HepG2 (cell line): ENCODE measurements around the gene ZBTB45. TPM values are rescaled to one million over a fixed set of nuclear protein-coding genes. Genes with fewer than 3 reads are reported as not detected.

Experiments used
- CAMTA2 ChIP-seq: sonication (generic); formaldehyde crosslinking; IDR thresholded peaks from 2 replicates; pipeline ENCODE4 v1.4.0; 2020; ENCODE audit warnings: mild to moderate bottlenecking, missing genetic modification reagents, borderline replicate concordance
- CENPT ChIP-seq: sonication (generic); formaldehyde crosslinking; IDR thresholded peaks from 2 replicates; pipeline ENCODE4 v1.8.0; 2022; ENCODE audit warnings: low read depth, mild to moderate bottlenecking, moderate library complexity, missing genetic modification reagents
- FOXO1 ChIP-seq: sonication (generic); formaldehyde crosslinking; IDR thresholded peaks from 2 replicates; pipeline ENCODE4 v1.4.0; 2020; ENCODE audit warnings: missing genetic modification reagents
- JUNB ChIP-seq: sonication (generic); formaldehyde crosslinking; IDR thresholded peaks from 2 replicates; pipeline ENCODE4 v1.8.0; 2022; ENCODE audit warnings: missing genetic modification reagents, mild to moderate bottlenecking, borderline replicate concordance
- JUND ChIP-seq: sonication (generic); formaldehyde crosslinking; IDR thresholded peaks from 2 replicates; pipeline ENCODE4 v1.8.0; 2022; ENCODE audit warnings: mild to moderate bottlenecking, missing genetic modification reagents
- MTF2 ChIP-seq: sonication (generic); formaldehyde crosslinking; IDR thresholded peaks from 2 replicates; pipeline ENCODE4 v1.5.0; 2020; ENCODE audit warnings: missing genetic modification reagents, borderline replicate concordance
- PITX1 ChIP-seq: sonication (generic); formaldehyde crosslinking; IDR thresholded peaks from 2 replicates; pipeline ENCODE4 v1.5.1; 2020; ENCODE audit warnings: mild to moderate bottlenecking, missing genetic modification reagents
- PLRG1 ChIP-seq: fragments of 450-650 bp; conservative IDR thresholded peaks from 2 replicates; pipeline ENCODE4 v1.6.1; 2016
- POLR2AphosphoS5 ChIP-seq: IDR thresholded peaks from 2 replicates; pipeline ENCODE4 v1.6.1; 2012; ENCODE audit warnings: low read depth, low read length
- SOX5 ChIP-seq: IDR thresholded peaks from 2 replicates; pipeline ENCODE4 v1.6.1; 2016; ENCODE audit warnings: borderline replicate concordance
- ZNF350 ChIP-seq: sonication (generic); formaldehyde crosslinking; IDR thresholded peaks from 2 replicates; pipeline ENCODE4 v1.4.0; 2020; ENCODE audit warnings: mild to moderate bottlenecking, low read depth, missing genetic modification reagents, borderline replicate concordance
- ZNF367 ChIP-seq: sonication (generic); formaldehyde crosslinking; IDR thresholded peaks from 2 replicates; pipeline ENCODE4 v1.4.0; 2020; ENCODE audit warnings: missing genetic modification reagents, borderline replicate concordance
- ZNF7 ChIP-seq: IDR thresholded peaks from 2 replicates; pipeline ENCODE4 v1.6.1; 2016; ENCODE audit warnings: missing biosample characterization, missing genetic modification reagents
- ZNF703 ChIP-seq: sonication (generic); formaldehyde crosslinking; IDR thresholded peaks from 2 replicates; pipeline ENCODE4 v1.5.1; 2020; ENCODE audit warnings: missing genetic modification reagents, mild to moderate bottlenecking, moderate library complexity, borderline replicate concordance
- polyA plus RNA-seq, 8 experiments: library from polyadenylated mRNA; depleted of rRNA in 3 of 8; stranded (reverse) in 7 of 8; unstranded in 1 of 8; fragments of >200 nt; fragmentation: Illumina TruSeq in 4 of 8; extraction: Trizol in 4 of 8; gene quantifications; 2 replicates each; pipeline versions ENCODE4 v1.2.1 to v1.2.3, GENCODE V29; 2011 to 2016; ENCODE audit warnings: low read depth in 4 of 8, missing spikeins in 1 of 8, mixed read lengths in 1 of 8; ENCODE audit not compliant: insufficient read depth in 1 of 8
- total RNA-seq, 5 experiments: library from RNA; depleted of rRNA; stranded (reverse); fragments of >200 nt; fragmentation: Illumina TruSeq; extraction: Trizol; gene quantifications; 2 replicates each; pipeline ENCODE4 v1.2.3, GENCODE V29; 2016; ENCODE audit warnings: low read depth in 1 of 5
- TF ChIP-seq, protein P1 (sequence below): sonication (generic); formaldehyde crosslinking; IDR thresholded peaks from 2 replicates; pipeline ENCODE4 v1.4.0; 2020; ENCODE audit warnings: mild to moderate bottlenecking, missing genetic modification reagents
- TF ChIP-seq, protein P2 (sequence below): sonication (generic); formaldehyde crosslinking; IDR thresholded peaks from 2 replicates; pipeline ENCODE4 v1.8.0; 2023; ENCODE audit warnings: mild to moderate bottlenecking, missing genetic modification reagents
- TF ChIP-seq, protein P3 (sequence below), 2 experiments: sonication (generic) in 1 of 2; formaldehyde crosslinking in 1 of 2; IDR thresholded peaks; 2 replicates each; pipeline versions ENCODE4 v1.6.1 to v1.9.0; 2014 to 2022; ENCODE audit warnings: antibody characterized with exemption in 1 of 2, borderline replicate concordance in 1 of 2, inconsistent platforms in 1 of 2, low read depth in 1 of 2, missing genetic modification reagents in 1 of 2
- TF ChIP-seq, protein P4 (sequence below): sonication (generic); formaldehyde crosslinking; IDR thresholded peaks from 2 replicates; pipeline ENCODE4 v1.4.0; 2020; ENCODE audit warnings: missing genetic modification reagents

Gene ZBTB45
- total and polyA plus RNA-seq, 2 of the 13 experiments (the other 11 are each of a cell fraction or from before 2014, with no cell fraction given): 3.0 to 3.7 TPM

DNA sequence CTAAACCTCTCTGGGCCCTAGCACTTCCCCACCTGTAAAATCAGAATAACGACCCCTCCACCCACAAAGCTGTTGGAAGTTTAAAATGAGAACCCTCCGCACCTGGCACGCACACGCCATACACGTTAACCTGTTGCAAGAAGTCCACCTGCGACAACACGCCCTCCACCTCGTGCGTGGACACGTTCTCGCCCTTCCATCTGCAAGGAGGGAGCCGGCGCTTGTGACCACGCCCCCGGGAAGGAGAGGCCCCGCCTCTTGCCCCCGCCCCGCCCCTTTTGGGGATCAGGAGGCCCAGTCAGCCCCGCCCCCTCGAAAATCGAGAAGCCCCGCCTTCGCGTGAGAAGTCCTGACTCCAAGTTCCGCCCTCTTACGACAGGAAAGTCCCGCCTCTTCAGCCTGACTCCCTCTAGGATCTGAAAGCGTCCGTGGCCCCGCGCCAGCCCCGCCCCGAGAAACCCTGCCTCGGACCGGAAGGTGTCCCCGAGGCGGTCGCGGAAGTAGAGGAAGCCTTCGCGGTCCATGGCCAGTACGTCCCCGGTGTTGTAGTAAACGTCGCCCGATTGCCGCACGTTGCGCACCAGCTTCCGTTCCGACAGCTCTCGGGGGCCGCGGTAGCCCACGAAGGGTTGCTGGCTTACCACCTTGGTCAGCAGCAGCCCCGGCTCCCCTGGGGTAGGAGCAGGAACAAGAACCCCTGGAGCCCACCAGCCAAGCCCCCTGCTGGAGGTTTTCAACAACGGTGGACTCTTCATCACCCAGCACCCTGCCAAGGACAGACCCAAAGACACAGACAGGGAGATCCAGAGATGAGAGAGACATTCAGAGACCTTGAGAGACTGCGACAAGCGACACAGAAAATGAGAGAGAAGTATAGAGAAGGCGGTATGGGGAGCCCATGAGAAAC is 20.3 kb downstream of the ZBTB45 start (continued):
- TF ChIP-seq PLRG1: no peak
- TF ChIP-seq, protein P1, sequence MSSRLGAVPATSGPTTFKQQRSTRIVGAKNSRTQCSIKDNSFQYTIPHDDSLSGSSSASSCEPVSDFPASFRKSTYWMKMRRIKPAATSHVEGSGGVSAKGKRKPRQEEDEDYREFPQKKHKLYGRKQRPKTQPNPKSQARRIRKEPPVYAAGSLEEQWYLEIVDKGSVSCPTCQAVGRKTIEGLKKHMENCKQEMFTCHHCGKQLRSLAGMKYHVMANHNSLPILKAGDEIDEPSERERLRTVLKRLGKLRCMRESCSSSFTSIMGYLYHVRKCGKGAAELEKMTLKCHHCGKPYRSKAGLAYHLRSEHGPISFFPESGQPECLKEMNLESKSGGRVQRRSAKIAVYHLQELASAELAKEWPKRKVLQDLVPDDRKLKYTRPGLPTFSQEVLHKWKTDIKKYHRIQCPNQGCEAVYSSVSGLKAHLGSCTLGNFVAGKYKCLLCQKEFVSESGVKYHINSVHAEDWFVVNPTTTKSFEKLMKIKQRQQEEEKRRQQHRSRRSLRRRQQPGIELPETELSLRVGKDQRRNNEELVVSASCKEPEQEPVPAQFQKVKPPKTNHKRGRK: no peak
- peak; percentile 68; the same call in 1 of the 2 replicates for TF ChIP-seq PITX1 (CRISPR knock-in tag)
- peak; percentile 41; the same call in 1 of the 2 replicates for TF ChIP-seq SOX5 (CRISPR knock-in tag)
- TF ChIP-seq, protein P2, sequence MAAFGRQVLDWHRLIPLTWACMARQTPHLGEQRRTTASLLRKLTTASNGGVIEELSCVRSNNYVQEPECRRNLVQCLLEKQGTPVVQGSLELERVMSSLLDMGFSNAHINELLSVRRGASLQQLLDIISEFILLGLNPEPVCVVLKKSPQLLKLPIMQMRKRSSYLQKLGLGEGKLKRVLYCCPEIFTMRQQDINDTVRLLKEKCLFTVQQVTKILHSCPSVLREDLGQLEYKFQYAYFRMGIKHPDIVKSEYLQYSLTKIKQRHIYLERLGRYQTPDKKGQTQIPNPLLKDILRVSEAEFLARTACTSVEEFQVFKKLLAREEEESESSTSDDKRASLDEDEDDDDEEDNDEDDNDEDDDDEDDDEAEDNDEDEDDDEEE (CRISPR knock-in tag): no peak
- TF ChIP-seq ZNF350 (CRISPR knock-in tag): peak; percentile 94
- TF ChIP-seq, protein P3, sequence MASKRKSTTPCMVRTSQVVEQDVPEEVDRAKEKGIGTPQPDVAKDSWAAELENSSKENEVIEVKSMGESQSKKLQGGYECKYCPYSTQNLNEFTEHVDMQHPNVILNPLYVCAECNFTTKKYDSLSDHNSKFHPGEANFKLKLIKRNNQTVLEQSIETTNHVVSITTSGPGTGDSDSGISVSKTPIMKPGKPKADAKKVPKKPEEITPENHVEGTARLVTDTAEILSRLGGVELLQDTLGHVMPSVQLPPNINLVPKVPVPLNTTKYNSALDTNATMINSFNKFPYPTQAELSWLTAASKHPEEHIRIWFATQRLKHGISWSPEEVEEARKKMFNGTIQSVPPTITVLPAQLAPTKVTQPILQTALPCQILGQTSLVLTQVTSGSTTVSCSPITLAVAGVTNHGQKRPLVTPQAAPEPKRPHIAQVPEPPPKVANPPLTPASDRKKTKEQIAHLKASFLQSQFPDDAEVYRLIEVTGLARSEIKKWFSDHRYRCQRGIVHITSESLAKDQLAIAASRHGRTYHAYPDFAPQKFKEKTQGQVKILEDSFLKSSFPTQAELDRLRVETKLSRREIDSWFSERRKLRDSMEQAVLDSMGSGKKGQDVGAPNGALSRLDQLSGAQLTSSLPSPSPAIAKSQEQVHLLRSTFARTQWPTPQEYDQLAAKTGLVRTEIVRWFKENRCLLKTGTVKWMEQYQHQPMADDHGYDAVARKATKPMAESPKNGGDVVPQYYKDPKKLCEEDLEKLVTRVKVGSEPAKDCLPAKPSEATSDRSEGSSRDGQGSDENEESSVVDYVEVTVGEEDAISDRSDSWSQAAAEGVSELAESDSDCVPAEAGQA (IDR thresholded peaks at IDR 0.05; ENCODE audit: low read depth): peak; percentile 89
- TF ChIP-seq, protein P3 (CRISPR knock-in tag; IDR thresholded peaks at IDR 0.05; ENCODE audit: borderline replicate concordance): no peak
- TF ChIP-seq ZNF703 (CRISPR knock-in tag): no peak
- TF ChIP-seq MTF2 (CRISPR knock-in tag): no peak; the same call in 1 of the 2 replicates
- TF ChIP-seq CENPT: 0 out of 2 replicates have a peak, but pooled peaks have one; percentile 55
- 0 out of 2 replicates have a peak, but pooled peaks have one; percentile 59 for TF ChIP-seq CAMTA2 (CRISPR knock-in tag)
- 0 out of 2 replicates have a peak, but pooled peaks have one; percentile 53 for TF ChIP-seq JUND (CRISPR knock-in tag)
- TF ChIP-seq POLR2AphosphoS5: peak; percentile 56
- TF ChIP-seq JUNB: no peak
- peak; percentile 74; the same call in 1 of the 2 replicates for TF ChIP-seq FOXO1 (CRISPR knock-in tag)
- TF ChIP-seq, protein P4, sequence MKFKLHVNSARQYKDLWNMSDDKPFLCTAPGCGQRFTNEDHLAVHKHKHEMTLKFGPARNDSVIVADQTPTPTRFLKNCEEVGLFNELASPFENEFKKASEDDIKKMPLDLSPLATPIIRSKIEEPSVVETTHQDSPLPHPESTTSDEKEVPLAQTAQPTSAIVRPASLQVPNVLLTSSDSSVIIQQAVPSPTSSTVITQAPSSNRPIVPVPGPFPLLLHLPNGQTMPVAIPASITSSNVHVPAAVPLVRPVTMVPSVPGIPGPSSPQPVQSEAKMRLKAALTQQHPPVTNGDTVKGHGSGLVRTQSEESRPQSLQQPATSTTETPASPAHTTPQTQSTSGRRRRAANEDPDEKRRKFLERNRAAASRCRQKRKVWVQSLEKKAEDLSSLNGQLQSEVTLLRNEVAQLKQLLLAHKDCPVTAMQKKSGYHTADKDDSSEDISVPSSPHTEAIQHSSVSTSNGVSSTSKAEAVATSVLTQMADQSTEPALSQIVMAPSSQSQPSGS (CRISPR knock-in tag): peak; percentile 89
- no peak for TF ChIP-seq ZNF7
- no peak for TF ChIP-seq ZNF367 (CRISPR knock-in tag)
